HEK293 (cell line): ENCODE data around the gene PFKFB1.

Experiments used
- CTCF ChIA-PET: fragments of 350-600 bp; formaldehyde crosslinking; extraction: SDS; loops from one replicate; lab custom pipeline; 2021; ENCODE audit warnings: antibody characterized with exemption; lab: Yijun Ruan, JAX
- POLR2A ChIA-PET: fragments of 300-600 bp; formaldehyde crosslinking; extraction: SDS; loops from one replicate; lab custom pipeline; 2020; ENCODE audit warnings: antibody characterized with exemption, inconsistent platforms; lab: Yijun Ruan, JAX
- H3K27ac ChIP-seq: fragments of 200-500 bp; sonication (Bioruptor generic); 2 replicates; pipeline ENCODE4 v1.5.1; 2014; ENCODE audit warnings: low read depth, low read length, control low read depth, inconsistent platforms; ENCODE audit errors: extremely low read depth
- H3K36me3 ChIP-seq, 2 experiments: fragments of 200-500 bp in 1 of 2; sonication (Bioruptor generic) in 1 of 2; 1 replicate in 1 of 2; 2 replicates in 1 of 2; pipeline ENCODE4 v1.5.1; 2014 to 2017; ENCODE audit warnings: inconsistent platforms in 2 of 2, low read length in 2 of 2; ENCODE audit not compliant: control insufficient read depth in 2 of 2, insufficient read depth in 1 of 2
- H3K4me1 ChIP-seq: fragments of 200-500 bp; sonication (Bioruptor generic); 2 replicates; pipeline ENCODE4 v1.5.1; 2014; ENCODE audit warnings: mild to moderate bottlenecking, low read length, inconsistent platforms; ENCODE audit not compliant: control insufficient read depth, insufficient read depth
- H3K4me3 ChIP-seq: 2 replicates; pipeline ENCODE4 v1.5.1; 2011; ENCODE audit warnings: low read depth, mild to moderate bottlenecking, control low read depth, low read length, moderate library complexity
- H3K9me3 ChIP-seq: fragments of 200-500 bp; sonication (Bioruptor generic); 2 replicates; pipeline ENCODE4 v1.5.1; 2014; ENCODE audit warnings: low read depth, low read length, inconsistent platforms; ENCODE audit not compliant: control insufficient read depth, insufficient read depth
- KLF1 ChIP-seq: fragments of 450-650 bp; formaldehyde crosslinking; IDR thresholded peaks from 2 replicates; pipeline ENCODE4 v1.5.1; 2016; ENCODE audit warnings: missing biosample characterization, missing genetic modification characterization
- ZNF140 ChIP-seq: fragments of 450-650 bp; formaldehyde crosslinking; IDR thresholded peaks from 2 replicates; pipeline ENCODE4 v1.5.1; 2016; ENCODE audit warnings: missing biosample characterization, missing genetic modification characterization
- ZNF16 ChIP-seq: fragments of 450-650 bp; formaldehyde crosslinking; IDR thresholded peaks from 2 replicates; pipeline ENCODE4 v1.5.1; 2016; ENCODE audit warnings: low read depth, missing biosample characterization, missing genetic modification characterization
- ZNF175 ChIP-seq: fragments of 450-650 bp; formaldehyde crosslinking; IDR thresholded peaks from 2 replicates; pipeline ENCODE4 v1.5.1; 2016; ENCODE audit warnings: missing biosample characterization, missing genetic modification characterization
- ZNF2 ChIP-seq: fragments of 450-650 bp; formaldehyde crosslinking; IDR thresholded peaks from 2 replicates; pipeline ENCODE4 v1.5.1; 2016; ENCODE audit warnings: missing biosample characterization, missing genetic modification characterization
- ZNF23 ChIP-seq: fragments of 450-650 bp; formaldehyde crosslinking; IDR thresholded peaks from 2 replicates; pipeline ENCODE4 v1.5.1; 2016; ENCODE audit warnings: missing biosample characterization, missing genetic modification characterization, borderline replicate concordance
- ZNF248 ChIP-seq: fragments of 450-650 bp; formaldehyde crosslinking; IDR thresholded peaks from 2 replicates; pipeline ENCODE4 v1.5.1; 2017; ENCODE audit warnings: missing biosample characterization, missing genetic modification characterization
- ZNF426 ChIP-seq: fragments of 450-650 bp; formaldehyde crosslinking; IDR thresholded peaks from 2 replicates; pipeline ENCODE4 v1.5.1; 2017; ENCODE audit warnings: missing biosample characterization, missing genetic modification characterization, mild to moderate bottlenecking, inconsistent platforms, moderate library complexity
- ZNF548 ChIP-seq: fragments of 450-650 bp; formaldehyde crosslinking; IDR thresholded peaks from 2 replicates; pipeline ENCODE4 v1.5.1; 2016; ENCODE audit warnings: missing biosample characterization, missing genetic modification characterization
- ZNF560 ChIP-seq: fragments of 450-650 bp; formaldehyde crosslinking; IDR thresholded peaks from 2 replicates; pipeline ENCODE4 v1.5.1; 2017; ENCODE audit warnings: missing biosample characterization, missing genetic modification characterization, borderline replicate concordance
- ZNF596 ChIP-seq: fragments of 450-650 bp; IDR thresholded peaks from 2 replicates; pipeline ENCODE4 v1.5.0; 2018; ENCODE audit warnings: missing biosample characterization, mild to moderate bottlenecking, missing genetic modification characterization, moderate library complexity
- ZNF626 ChIP-seq: fragments of 450-650 bp; sonication (Bioruptor Pico); formaldehyde crosslinking; IDR thresholded peaks from 2 replicates; pipeline ENCODE4 v1.5.1; 2018; ENCODE audit warnings: missing biosample characterization, missing genetic modification characterization, inconsistent platforms
- ZNF670 ChIP-seq: fragments of 450-650 bp; formaldehyde crosslinking; IDR thresholded peaks from 2 replicates; pipeline ENCODE4 v1.5.1; 2016; ENCODE audit warnings: missing biosample characterization, missing genetic modification characterization, low read depth
- ZNF707 ChIP-seq: fragments of 450-650 bp; formaldehyde crosslinking; IDR thresholded peaks from 2 replicates; pipeline ENCODE4 v1.5.1; 2016; ENCODE audit warnings: missing biosample characterization, missing genetic modification characterization
- ZNF777 ChIP-seq: fragments of 450-650 bp; formaldehyde crosslinking; IDR thresholded peaks from 2 replicates; pipeline ENCODE4 v1.5.1; 2017; ENCODE audit warnings: missing biosample characterization, missing genetic modification characterization, borderline replicate concordance
- ZNF791 ChIP-seq: fragments of 450-650 bp; formaldehyde crosslinking; IDR thresholded peaks from 2 replicates; pipeline ENCODE4 v1.5.1; 2016; ENCODE audit warnings: missing biosample characterization, missing genetic modification characterization
- ZSCAN16 ChIP-seq: fragments of 450-650 bp; formaldehyde crosslinking; IDR thresholded peaks from 2 replicates; pipeline ENCODE4 v1.5.1; 2016; ENCODE audit warnings: missing biosample characterization, missing genetic modification characterization
- ZSCAN30 ChIP-seq: fragments of 450-650 bp; IDR thresholded peaks from 2 replicates; pipeline ENCODE4 v1.5.1; 2018; ENCODE audit warnings: missing biosample characterization, mild to moderate bottlenecking, missing genetic modification characterization, moderate library complexity
- TF ChIP-seq, protein P1 (sequence below): fragments of 450-650 bp; formaldehyde crosslinking; conservative IDR thresholded peaks from 2 replicates; pipeline ENCODE4 v1.5.1; 2016; ENCODE audit warnings: low read depth, missing biosample characterization, missing genetic modification characterization
- TF ChIP-seq, protein P2 (sequence below): fragments of 450-650 bp; formaldehyde crosslinking; IDR thresholded peaks from 2 replicates; pipeline ENCODE4 v1.5.1; 2016; ENCODE audit warnings: missing biosample characterization, missing genetic modification characterization, borderline replicate concordance
- TF ChIP-seq, protein P3 (sequence below): fragments of 450-650 bp; formaldehyde crosslinking; IDR thresholded peaks from 2 replicates; pipeline ENCODE4 v1.5.1; 2017; ENCODE audit warnings: missing biosample characterization, missing genetic modification characterization
- TF ChIP-seq, protein P4 (sequence below): fragments of 450-650 bp; formaldehyde crosslinking; IDR thresholded peaks from 2 replicates; pipeline ENCODE4 v1.5.1; 2016; ENCODE audit warnings: missing biosample characterization, missing genetic modification characterization, low read depth
- TF ChIP-seq, protein P5 (sequence below): fragments of 450-650 bp; formaldehyde crosslinking; IDR thresholded peaks from 2 replicates; pipeline ENCODE4 v1.5.1; 2016; ENCODE audit warnings: missing biosample characterization, missing genetic modification characterization

PFKFB1 gene

DNA sequence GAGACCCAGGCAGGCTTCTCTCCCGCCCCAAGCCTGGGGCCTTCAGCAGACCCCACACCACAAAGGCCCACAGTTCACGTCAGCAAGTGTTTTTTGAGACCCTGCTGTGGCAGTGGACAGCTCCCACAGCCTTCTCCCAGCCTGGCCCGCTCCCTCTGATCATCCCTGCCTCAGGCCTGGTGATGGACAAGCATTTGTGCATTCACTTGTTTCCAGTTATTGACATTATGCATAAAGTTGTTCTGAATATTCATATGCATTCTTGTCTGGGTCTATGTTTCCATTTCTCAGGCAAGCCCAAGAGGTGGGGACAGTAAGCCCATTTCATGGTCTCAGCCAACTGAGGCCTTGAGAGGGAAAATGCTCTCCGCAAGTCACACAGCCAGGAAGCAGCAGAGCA lies 58.7 kb downstream of the PFKFB1 start:
- peaks cover 0 to 23% of the 10 kb centered on the region in 2 experiments; a peak in 1 of 3 replicates for H3K36me3 ChIP-seq
- POLR2A ChIA-PET: no interaction called here
- H3K4me1 ChIP-seq: no peaks in the 10 kb centered on the region
- TF ChIP-seq, protein P1, sequence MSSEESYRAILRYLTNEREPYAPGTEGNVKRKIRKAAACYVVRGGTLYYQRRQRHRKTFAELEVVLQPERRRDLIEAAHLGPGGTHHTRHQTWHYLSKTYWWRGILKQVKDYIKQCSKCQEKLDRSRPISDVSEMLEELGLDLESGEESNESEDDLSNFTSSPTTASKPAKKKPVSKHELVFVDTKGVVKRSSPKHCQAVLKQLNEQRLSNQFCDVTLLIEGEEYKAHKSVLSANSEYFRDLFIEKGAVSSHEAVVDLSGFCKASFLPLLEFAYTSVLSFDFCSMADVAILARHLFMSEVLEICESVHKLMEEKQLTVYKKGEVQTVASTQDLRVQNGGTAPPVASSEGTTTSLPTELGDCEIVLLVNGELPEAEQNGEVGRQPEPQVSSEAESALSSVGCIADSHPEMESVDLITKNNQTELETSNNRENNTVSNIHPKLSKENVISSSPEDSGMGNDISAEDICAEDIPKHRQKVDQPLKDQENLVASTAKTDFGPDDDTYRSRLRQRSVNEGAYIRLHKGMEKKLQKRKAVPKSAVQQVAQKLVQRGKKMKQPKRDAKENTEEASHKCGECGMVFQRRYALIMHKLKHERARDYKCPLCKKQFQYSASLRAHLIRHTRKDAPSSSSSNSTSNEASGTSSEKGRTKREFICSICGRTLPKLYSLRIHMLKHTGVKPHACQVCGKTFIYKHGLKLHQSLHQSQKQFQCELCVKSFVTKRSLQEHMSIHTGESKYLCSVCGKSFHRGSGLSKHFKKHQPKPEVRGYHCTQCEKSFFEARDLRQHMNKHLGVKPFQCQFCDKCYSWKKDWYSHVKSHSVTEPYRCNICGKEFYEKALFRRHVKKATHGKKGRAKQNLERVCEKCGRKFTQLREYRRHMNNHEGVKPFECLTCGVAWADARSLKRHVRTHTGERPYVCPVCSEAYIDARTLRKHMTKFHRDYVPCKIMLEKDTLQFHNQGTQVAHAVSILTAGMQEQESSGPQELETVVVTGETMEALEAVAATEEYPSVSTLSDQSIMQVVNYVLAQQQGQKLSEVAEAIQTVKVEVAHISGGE (tag by site-specific recombination): no peak
- TF ChIP-seq ZSCAN30 (tag by site-specific recombination): no peak
- TF ChIP-seq ZNF2 (tag by site-specific recombination): no peak
- no peak for TF ChIP-seq ZNF791 (tag by site-specific recombination)
- no peak for TF ChIP-seq ZNF596 (tag by site-specific recombination)
- no peak for TF ChIP-seq ZNF777 (tag by site-specific recombination)
- TF ChIP-seq ZNF670 (tag by site-specific recombination): no peak
- no peak overlapping the region for H3K4me3 ChIP-seq
- no peaks in the 10 kb centered on the region for H3K9me3 ChIP-seq
- no peak overlapping the region for H3K27ac ChIP-seq
- CTCF ChIA-PET: no interaction called here

DNA sequence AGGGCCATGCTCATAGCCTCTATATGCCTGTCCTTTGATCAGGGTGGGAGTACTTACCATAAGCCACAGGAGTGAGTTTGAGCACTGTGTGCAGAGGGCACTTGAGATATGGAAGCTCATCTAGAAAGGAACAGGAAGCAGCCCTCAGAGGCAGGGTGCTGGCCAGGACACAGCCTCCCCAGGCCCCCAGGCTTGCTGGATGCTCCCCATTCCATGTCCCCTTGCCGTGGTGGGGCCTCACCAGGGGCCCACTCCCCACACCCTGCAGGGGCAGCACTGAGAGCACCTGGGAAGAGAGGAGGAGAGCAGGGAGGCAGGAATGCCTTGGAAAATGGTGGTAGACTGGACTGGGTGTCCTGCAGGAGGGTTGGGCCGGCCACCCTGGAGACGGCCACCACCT lies 59.1 kb downstream of the PFKFB1 start:
- Histone ChIP-seq H3K4me1 (no peaks in the 10 kb centered on the region), H3K27ac (no peak overlapping the region), H3K9me3 (no peaks in the 10 kb centered on the region), H3K4me3 (no peak overlapping the region), H3K36me3 (peaks cover 0 to 27% of the 10 kb centered on the region in 2 experiments; a peak in 1 of 3 replicates)
- POLR2A ChIA-PET: no interaction called here
- CTCF ChIA-PET: no interaction called here
- TF ChIP-seq, protein P2, sequence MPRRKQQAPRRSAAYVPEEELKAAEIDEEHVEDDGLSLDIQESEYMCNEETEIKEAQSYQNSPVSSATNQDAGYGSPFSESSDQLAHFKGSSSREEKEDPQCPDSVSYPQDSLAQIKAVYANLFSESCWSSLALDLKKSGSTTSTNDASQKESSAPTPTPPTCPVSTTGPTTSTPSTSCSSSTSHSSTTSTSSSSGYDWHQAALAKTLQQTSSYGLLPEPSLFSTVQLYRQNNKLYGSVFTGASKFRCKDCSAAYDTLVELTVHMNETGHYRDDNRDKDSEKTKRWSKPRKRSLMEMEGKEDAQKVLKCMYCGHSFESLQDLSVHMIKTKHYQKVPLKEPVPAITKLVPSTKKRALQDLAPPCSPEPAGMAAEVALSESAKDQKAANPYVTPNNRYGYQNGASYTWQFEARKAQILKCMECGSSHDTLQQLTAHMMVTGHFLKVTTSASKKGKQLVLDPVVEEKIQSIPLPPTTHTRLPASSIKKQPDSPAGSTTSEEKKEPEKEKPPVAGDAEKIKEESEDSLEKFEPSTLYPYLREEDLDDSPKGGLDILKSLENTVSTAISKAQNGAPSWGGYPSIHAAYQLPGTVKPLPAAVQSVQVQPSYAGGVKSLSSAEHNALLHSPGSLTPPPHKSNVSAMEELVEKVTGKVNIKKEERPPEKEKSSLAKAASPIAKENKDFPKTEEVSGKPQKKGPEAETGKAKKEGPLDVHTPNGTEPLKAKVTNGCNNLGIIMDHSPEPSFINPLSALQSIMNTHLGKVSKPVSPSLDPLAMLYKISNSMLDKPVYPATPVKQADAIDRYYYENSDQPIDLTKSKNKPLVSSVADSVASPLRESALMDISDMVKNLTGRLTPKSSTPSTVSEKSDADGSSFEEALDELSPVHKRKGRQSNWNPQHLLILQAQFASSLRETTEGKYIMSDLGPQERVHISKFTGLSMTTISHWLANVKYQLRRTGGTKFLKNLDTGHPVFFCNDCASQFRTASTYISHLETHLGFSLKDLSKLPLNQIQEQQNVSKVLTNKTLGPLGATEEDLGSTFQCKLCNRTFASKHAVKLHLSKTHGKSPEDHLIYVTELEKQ: no peak
- TF ChIP-seq ZNF16: no peak
- TF ChIP-seq, protein P3, sequence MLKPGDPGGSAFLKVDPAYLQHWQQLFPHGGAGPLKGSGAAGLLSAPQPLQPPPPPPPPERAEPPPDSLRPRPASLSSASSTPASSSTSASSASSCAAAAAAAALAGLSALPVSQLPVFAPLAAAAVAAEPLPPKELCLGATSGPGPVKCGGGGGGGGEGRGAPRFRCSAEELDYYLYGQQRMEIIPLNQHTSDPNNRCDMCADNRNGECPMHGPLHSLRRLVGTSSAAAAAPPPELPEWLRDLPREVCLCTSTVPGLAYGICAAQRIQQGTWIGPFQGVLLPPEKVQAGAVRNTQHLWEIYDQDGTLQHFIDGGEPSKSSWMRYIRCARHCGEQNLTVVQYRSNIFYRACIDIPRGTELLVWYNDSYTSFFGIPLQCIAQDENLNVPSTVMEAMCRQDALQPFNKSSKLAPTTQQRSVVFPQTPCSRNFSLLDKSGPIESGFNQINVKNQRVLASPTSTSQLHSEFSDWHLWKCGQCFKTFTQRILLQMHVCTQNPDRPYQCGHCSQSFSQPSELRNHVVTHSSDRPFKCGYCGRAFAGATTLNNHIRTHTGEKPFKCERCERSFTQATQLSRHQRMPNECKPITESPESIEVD (tag by site-specific recombination): no peak
- no peak for TF ChIP-seq ZNF548 (tag by site-specific recombination)
- no peak for TF ChIP-seq ZNF248
- TF ChIP-seq ZNF560: no peak
- TF ChIP-seq ZSCAN16: no peak
- TF ChIP-seq, protein P4, sequence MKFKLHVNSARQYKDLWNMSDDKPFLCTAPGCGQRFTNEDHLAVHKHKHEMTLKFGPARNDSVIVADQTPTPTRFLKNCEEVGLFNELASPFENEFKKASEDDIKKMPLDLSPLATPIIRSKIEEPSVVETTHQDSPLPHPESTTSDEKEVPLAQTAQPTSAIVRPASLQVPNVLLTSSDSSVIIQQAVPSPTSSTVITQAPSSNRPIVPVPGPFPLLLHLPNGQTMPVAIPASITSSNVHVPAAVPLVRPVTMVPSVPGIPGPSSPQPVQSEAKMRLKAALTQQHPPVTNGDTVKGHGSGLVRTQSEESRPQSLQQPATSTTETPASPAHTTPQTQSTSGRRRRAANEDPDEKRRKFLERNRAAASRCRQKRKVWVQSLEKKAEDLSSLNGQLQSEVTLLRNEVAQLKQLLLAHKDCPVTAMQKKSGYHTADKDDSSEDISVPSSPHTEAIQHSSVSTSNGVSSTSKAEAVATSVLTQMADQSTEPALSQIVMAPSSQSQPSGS (tag by site-specific recombination): no peak
- TF ChIP-seq ZNF175 (tag by site-specific recombination): no peak
- TF ChIP-seq ZNF23 (tag by site-specific recombination): no peak
- no peak for TF ChIP-seq KLF1 (tag by site-specific recombination)
- TF ChIP-seq ZNF140: no peak
- TF ChIP-seq ZNF426 (tag by site-specific recombination): no peak
- no peak for TF ChIP-seq ZNF707 (tag by site-specific recombination)
- TF ChIP-seq ZNF626: no peak
- TF ChIP-seq, protein P5, sequence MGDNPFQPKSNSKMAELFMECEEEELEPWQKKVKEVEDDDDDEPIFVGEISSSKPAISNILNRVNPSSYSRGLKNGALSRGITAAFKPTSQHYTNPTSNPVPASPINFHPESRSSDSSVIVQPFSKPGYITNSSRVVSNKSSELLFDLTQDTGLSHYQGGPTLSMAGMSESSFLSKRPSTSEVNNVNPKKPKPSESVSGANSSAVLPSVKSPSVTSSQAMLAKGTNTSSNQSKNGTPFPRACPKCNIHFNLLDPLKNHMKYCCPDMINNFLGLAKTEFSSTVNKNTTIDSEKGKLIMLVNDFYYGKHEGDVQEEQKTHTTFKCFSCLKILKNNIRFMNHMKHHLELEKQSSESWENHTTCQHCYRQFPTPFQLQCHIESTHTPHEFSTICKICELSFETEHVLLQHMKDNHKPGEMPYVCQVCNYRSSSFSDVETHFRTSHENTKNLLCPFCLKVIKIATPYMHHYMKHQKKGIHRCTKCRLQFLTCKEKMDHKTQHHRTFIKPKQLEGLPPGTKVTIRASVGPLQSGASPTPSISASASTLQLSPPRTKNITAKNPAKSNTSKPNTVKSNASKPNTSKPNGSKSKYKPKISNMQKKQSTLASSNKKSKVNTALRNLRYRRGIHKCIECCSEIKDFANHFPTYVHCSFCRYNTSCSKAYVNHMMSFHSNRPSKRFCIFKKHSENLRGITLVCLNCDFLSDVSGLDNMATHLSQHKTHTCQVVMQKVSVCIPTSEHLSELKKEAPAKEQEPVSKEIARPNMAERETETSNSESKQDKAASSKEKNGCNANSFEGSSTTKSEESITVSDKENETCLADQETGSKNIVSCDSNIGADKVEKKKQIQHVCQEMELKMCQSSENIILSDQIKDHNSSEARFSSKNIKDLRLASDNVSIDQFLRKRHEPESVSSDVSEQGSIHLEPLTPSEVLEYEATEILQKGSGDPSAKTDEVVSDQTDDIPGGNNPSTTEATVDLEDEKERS (tag by site-specific recombination): no peak
